ENCODE results near the gene ARHGEF28. TPM values are rescaled to one million over a fixed set of nuclear protein-coding genes. Genes with fewer than 3 reads are reported as not detected.

The ARHGEF28 gene
- total RNA-seq, 6 experiments from 2014 or later = 3.0 to 14.9 (median 6.4) TPM

- no peak overlapping the region for H3K27ac ChIP-seq
- H3K4me3 ChIP-seq = no peak overlapping the region
- H3K27me3 ChIP-seq = no peaks in the 10 kb centered on the region
- TF ChIP-seq CTCF (IDR thresholded peaks at IDR 0.05) = no peak
- no peak for TF ChIP-seq POLR2A (IDR thresholded peaks at IDR 0.05)
- 74% methylated on average over 4 of the region's 4 CpGs for WGBS (ENCODE audit: insufficient coverage, low coverage, low lambda C conversion rate, missing lambda C conversion rate)
- peaks cover 0 to 8% (median 0%) of the 10 kb centered on the region in 4 donors for H3K36me3 ChIP-seq
- H3K9me3 ChIP-seq = no peaks in the 10 kb centered on the region
- intact Hi-C loops (cut with DNase I) = no loop called here
- DNase-seq (no peak), ATAC-seq (no peak)
- peaks cover 0 to 10% (median 1%) of the 10 kb centered on the region in 4 donors for H3K4me1 ChIP-seq
These were observed 285.9 kb downstream of the ARHGEF28 start for GRCh38 chr5:73911761-73912393.

- WGBS (ENCODE audit: insufficient coverage, low coverage, low lambda C conversion rate, missing lambda C conversion rate) = 59% methylated on average over 3 of the region's 3 CpGs
- Histone ChIP-seq H3K4me1 (peaks cover 0 to 12% (median 3%) of the 10 kb centered on the region in 4 donors), H3K36me3 (peaks cover 0 to 8% (median 0%) of the 10 kb centered on the region in 4 donors), H3K4me3 (no peak overlapping the region), H3K27ac (no peak overlapping the region), H3K27me3 (no peaks in the 10 kb centered on the region), H3K9me3 (no peaks in the 10 kb centered on the region)
- no peak for TF ChIP-seq POLR2A (IDR thresholded peaks at IDR 0.05)
- ATAC-seq (peak in 2 of 4 donors; percentile 24 to 31), DNase-seq (no peak)
- intact Hi-C loops (cut with DNase I) = no loop called here
These were observed 286.9 kb downstream of the ARHGEF28 start for GRCh38 chr5:73912821-73913271.

GRCh38 chr5:73913971-73914370 is 288.0 kb downstream of the ARHGEF28 start:
- ATAC-seq (no peak), DNase-seq (no peak)
- TF ChIP-seq CTCF (IDR thresholded peaks at IDR 0.05) (no peak), POLR2A (IDR thresholded peaks at IDR 0.05) (no peak)
- Histone ChIP-seq H3K4me3 (no peak overlapping the region), H3K4me1 (peaks cover 0 to 14% (median 2%) of the 10 kb centered on the region in 4 donors), H3K36me3 (peaks cover 0 to 8% (median 0%) of the 10 kb centered on the region in 4 donors), H3K9me3 (no peaks in the 10 kb centered on the region), H3K27me3 (no peaks in the 10 kb centered on the region), H3K27ac (no peak overlapping the region)
- intact Hi-C loops (cut with DNase I) = no loop called here

GRCh38 chr5:73915345-73915744 is 289.3 kb downstream of the ARHGEF28 start:
- Histone ChIP-seq H3K27me3 (no peaks in the 10 kb centered on the region), H3K9me3 (no peaks in the 10 kb centered on the region), H3K4me1 (peaks cover 0 to 14% (median 2%) of the 10 kb centered on the region in 4 donors), H3K36me3 (peaks cover 0 to 8% (median 0%) of the 10 kb centered on the region in 4 donors), H3K4me3 (no peak overlapping the region), H3K27ac (no peak overlapping the region)
- DNase-seq (no peak), ATAC-seq (no peak)
- TF ChIP-seq CTCF (IDR thresholded peaks at IDR 0.05) (no peak), POLR2A (IDR thresholded peaks at IDR 0.05) (no peak)
- intact Hi-C loops (cut with DNase I) = no loop called here
- WGBS (ENCODE audit: insufficient coverage, low coverage, low lambda C conversion rate, missing lambda C conversion rate) = 75% methylated on average over 1 of the region's 1 CpG

- H3K4me1 ChIP-seq = peaks cover 0 to 17% (median 7%) of the 10 kb centered on the region in 4 donors
- ATAC-seq (peak; percentile 87 to 95 (median 88)), DNase-seq (peak; percentile 67 to 74 (median 73))
- H3K36me3 ChIP-seq = no peaks in the 10 kb centered on the region
- H3K27me3 ChIP-seq = no peaks in the 10 kb centered on the region
- TF ChIP-seq POLR2A (IDR thresholded peaks at IDR 0.05) (no peak), CTCF (IDR thresholded peaks at IDR 0.05) (no peak)
- intact Hi-C loops (cut with DNase I) = no loop called here
- no peaks in the 10 kb centered on the region for H3K9me3 ChIP-seq
- WGBS (ENCODE audit: insufficient coverage, low coverage, low lambda C conversion rate, missing lambda C conversion rate) = 40% methylated on average over 2 of the region's 3 CpGs
- H3K4me3 ChIP-seq = no peak overlapping the region
- no peak overlapping the region for H3K27ac ChIP-seq
These were observed 291.4 kb downstream of the ARHGEF28 start for GRCh38 chr5:73917433-73917832.

All from right lobe of liver (tissue), 6 donors.